Parathyroid adenoma (tissue), 2 donors: ENCODE results near the gene ALDH16A1.

Source experiments
- H2AFZ ChIP-seq: fragments of 300-600 bp; sonication (generic); one replicate; pipeline ENCODE4 v1.7.0; 2017; ENCODE audit warnings: antibody characterized with exemption, mild to moderate bottlenecking
- H3K27ac ChIP-seq: fragments of 300-600 bp; sonication (generic); one replicate; pipeline ENCODE4 v1.7.0; 2017
- H3K27me3 ChIP-seq: fragments of 300-600 bp; sonication (generic); one replicate; pipeline ENCODE4 v1.7.0; 2017; ENCODE audit warnings: low read length; ENCODE audit not compliant: control insufficient read depth, insufficient read depth
- H3K36me3 ChIP-seq: fragments of 300-600 bp; sonication (generic); one replicate; pipeline ENCODE4 v1.7.0; 2017; ENCODE audit warnings: low read length; ENCODE audit not compliant: control insufficient read depth, insufficient read depth
- H3K4me1 ChIP-seq: fragments of 300-600 bp; sonication (generic); one replicate; pipeline ENCODE4 v1.7.0; 2017; ENCODE audit warnings: control low read depth
- H3K4me2 ChIP-seq: fragments of 300-600 bp; sonication (generic); one replicate; pipeline ENCODE4 v1.7.0; 2017; ENCODE audit warnings: low read length
- H3K4me3 ChIP-seq: fragments of 300-600 bp; sonication (generic); one replicate; pipeline ENCODE4 v1.7.0; 2017; ENCODE audit warnings: low read depth, low read length
- H3K79me2 ChIP-seq: fragments of 300-600 bp; sonication (generic); one replicate; pipeline ENCODE4 v1.7.0; 2017; ENCODE audit warnings: control low read depth
- H3K9ac ChIP-seq: fragments of 300-600 bp; sonication (generic); one replicate; pipeline ENCODE4 v1.7.0; 2017; ENCODE audit warnings: mild to moderate bottlenecking
- H3K9me3 ChIP-seq: fragments of 300-600 bp; sonication (generic); one replicate; pipeline ENCODE4 v1.7.0; 2017; ENCODE audit warnings: low read length; ENCODE audit not compliant: control insufficient read depth
- CTCF ChIP-seq: fragments of 300-600 bp; sonication (generic); IDR thresholded peaks from one replicate; pipeline ENCODE4 v1.7.0; 2017; ENCODE audit warnings: antibody characterized with exemption, mild to moderate bottlenecking
- donor health status: primary hyperparathyroidism.

The ALDH16A1 gene

GRCh38 chr19:49433240-49433901 is 19.7 kb upstream of the ALDH16A1 start:
- no peak for TF ChIP-seq CTCF
- H2AFZ ChIP-seq, result no peak overlapping the region
- peaks cover 2% of the 10 kb centered on the region for H3K27me3 ChIP-seq
- H3K27ac ChIP-seq, result no peak overlapping the region
- no peaks in the 10 kb centered on the region for H3K9me3 ChIP-seq
- H3K9ac ChIP-seq, result no peak overlapping the region
- no peak overlapping the region for H3K4me2 ChIP-seq
- no peaks in the 10 kb centered on the region for H3K79me2 ChIP-seq
- H3K4me3 ChIP-seq, result no peak overlapping the region
- H3K4me1 ChIP-seq, result no peaks in the 10 kb centered on the region
- H3K36me3 ChIP-seq, result no peaks in the 10 kb centered on the region

- H3K36me3 ChIP-seq, result no peaks in the 10 kb centered on the region
- H3K27me3 ChIP-seq, result peaks cover 7% of the 10 kb centered on the region
- H3K9me3 ChIP-seq, result no peaks in the 10 kb centered on the region
- no peak overlapping the region for H3K4me3 ChIP-seq
- no peak overlapping the region for H3K27ac ChIP-seq
- no peaks in the 10 kb centered on the region for H3K4me1 ChIP-seq
- no peak overlapping the region for H3K4me2 ChIP-seq
- no peak for TF ChIP-seq CTCF
- H3K9ac ChIP-seq, result no peak overlapping the region
- no peak overlapping the region for H2AFZ ChIP-seq
- no peaks in the 10 kb centered on the region for H3K79me2 ChIP-seq
These were observed 18.0 kb upstream of the ALDH16A1 start for GRCh38 chr19:49434907-49435583.

GRCh38 chr19:49435670-49436069 is 17.4 kb upstream of the ALDH16A1 start:
- Histone ChIP-seq H3K9me3 (no peaks in the 10 kb centered on the region), H3K4me3 (no peak overlapping the region)

GRCh38 chr19:49436381-49437017 is 16.5 kb upstream of the ALDH16A1 start:
- no peak overlapping the region for H2AFZ ChIP-seq
- no peaks in the 10 kb centered on the region for H3K79me2 ChIP-seq
- H3K4me2 ChIP-seq, result no peak overlapping the region
- no peak for TF ChIP-seq CTCF
- H3K27me3 ChIP-seq, result peaks cover 7% of the 10 kb centered on the region
- no peak overlapping the region for H3K27ac ChIP-seq
- H3K9ac ChIP-seq, result no peak overlapping the region
- no peak overlapping the region for H3K4me3 ChIP-seq
- H3K4me1 ChIP-seq, result no peaks in the 10 kb centered on the region
- H3K9me3 ChIP-seq, result no peaks in the 10 kb centered on the region
- H3K36me3 ChIP-seq, result no peaks in the 10 kb centered on the region

More at GRCh38 chr19:49435670-49436069, 17.4 kb upstream of the ALDH16A1 start:
- no peak overlapping the region for H3K4me2 ChIP-seq
- no peak overlapping the region for H3K9ac ChIP-seq
- H3K36me3 ChIP-seq, result no peaks in the 10 kb centered on the region
- no peaks in the 10 kb centered on the region for H3K79me2 ChIP-seq
- no peak for TF ChIP-seq CTCF
- no peak overlapping the region for H3K27ac ChIP-seq
- peaks cover 7% of the 10 kb centered on the region for H3K27me3 ChIP-seq
- no peaks in the 10 kb centered on the region for H3K4me1 ChIP-seq
- H2AFZ ChIP-seq, result no peak overlapping the region
